Measurements from ENCODE around the gene C16orf92. TPM values are rescaled to one million over a fixed set of nuclear protein-coding genes. Genes with fewer than 3 reads are reported as not detected.

Gene C16orf92
- total and polyA plus RNA-seq, 2 of the 13 experiments (the other 11 are each of a cell fraction or from before 2014, with no cell fraction given) = not detected

- TF ChIP-seq KIAA2018 (CRISPR knock-in tag; IDR thresholded peaks at IDR 0.05; ENCODE audit: borderline replicate concordance) (no peak), ZFP82 (CRISPR knock-in tag; IDR thresholded peaks at IDR 0.05; ENCODE audit: borderline replicate concordance) (no peak; the same call in 1 of the 2 replicates), IRX3 (CRISPR knock-in tag; IDR thresholded peaks at IDR 0.05; ENCODE audit: borderline replicate concordance, low read depth) (peak; percentile 48; the same call in 1 of the 2 replicates), JUND (CRISPR knock-in tag; IDR thresholded peaks at IDR 0.05) (no peak), YEATS2 (CRISPR knock-in tag; IDR thresholded peaks at IDR 0.05; ENCODE audit: borderline replicate concordance) (peak; percentile 86), SCMH1 (CRISPR knock-in tag; IDR thresholded peaks at IDR 0.05; ENCODE audit: borderline replicate concordance) (no peak), HNRNPLL (IDR thresholded peaks at IDR 0.05; ENCODE audit: low read depth, low read length, poor library complexity, severe bottlenecking) (peak; percentile 66), ZBTB37 (CRISPR knock-in tag; IDR thresholded peaks at IDR 0.05) (no peak), ZSCAN20 (CRISPR knock-in tag; IDR thresholded peaks at IDR 0.05; ENCODE audit: borderline replicate concordance) (0 out of 2 replicates have a peak, but pooled peaks have one; percentile 60), TEAD2 (CRISPR knock-in tag; IDR thresholded peaks at IDR 0.05) (0 out of 2 replicates have a peak, but pooled peaks have one; percentile 71), ERF (CRISPR knock-in tag; IDR thresholded peaks at IDR 0.05) (peak; percentile 97), ZNF879 (CRISPR knock-in tag; IDR thresholded peaks at IDR 0.05) (peak; percentile 95)
- TF ChIP-seq, protein P1, sequence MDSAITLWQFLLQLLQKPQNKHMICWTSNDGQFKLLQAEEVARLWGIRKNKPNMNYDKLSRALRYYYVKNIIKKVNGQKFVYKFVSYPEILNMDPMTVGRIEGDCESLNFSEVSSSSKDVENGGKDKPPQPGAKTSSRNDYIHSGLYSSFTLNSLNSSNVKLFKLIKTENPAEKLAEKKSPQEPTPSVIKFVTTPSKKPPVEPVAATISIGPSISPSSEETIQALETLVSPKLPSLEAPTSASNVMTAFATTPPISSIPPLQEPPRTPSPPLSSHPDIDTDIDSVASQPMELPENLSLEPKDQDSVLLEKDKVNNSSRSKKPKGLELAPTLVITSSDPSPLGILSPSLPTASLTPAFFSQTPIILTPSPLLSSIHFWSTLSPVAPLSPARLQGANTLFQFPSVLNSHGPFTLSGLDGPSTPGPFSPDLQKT (CRISPR knock-in tag; IDR thresholded peaks at IDR 0.05; ENCODE audit: borderline replicate concordance) = no peak
Measured at GRCh38 chr16:29973384-29974246, 49.4 kb upstream of the C16orf92 start, which contains the start of gene TAOK2 (continued).
